ENCODE data around the gene HEXIM1.

HEXIM1 gene

GRCh38 chr17:45190503-45191255 lies 42.4 kb downstream of the HEXIM1 start:
- TF ChIP-seq CTCF (conservative IDR thresholded peaks at IDR 0.05): no peak
- no peak overlapping the region for H3K27ac ChIP-seq

GRCh38 chr17:45195424-45195823 lies 47.1 kb downstream of the HEXIM1 start:
- no peak for TF ChIP-seq CTCF (conservative IDR thresholded peaks at IDR 0.05)
- H3K27ac ChIP-seq: no peak overlapping the region

- H3K27ac ChIP-seq: peak overlapping the region; percentile 60
- TF ChIP-seq CTCF (conservative IDR thresholded peaks at IDR 0.05): no peak
These were observed 48.8 kb downstream of the HEXIM1 start for GRCh38 chr17:45197108-45197507.

GRCh38 chr17:45197555-45198334 lies 49.5 kb downstream of the HEXIM1 start:
- peak; percentile 100 for TF ChIP-seq CTCF (conservative IDR thresholded peaks at IDR 0.05)
- peak overlapping the region; percentile 60 for H3K27ac ChIP-seq

- no peak overlapping the region for H3K27ac ChIP-seq
These were observed 52.4 kb downstream of the HEXIM1 start for GRCh38 chr17:45200701-45201100.

GRCh38 chr17:45201457-45201856 lies 53.2 kb downstream of the HEXIM1 start:
- no peak overlapping the region for H3K27ac ChIP-seq
- no peak for TF ChIP-seq CTCF (conservative IDR thresholded peaks at IDR 0.05)

More at GRCh38 chr17:45200701-45201100, 52.4 kb downstream of the HEXIM1 start:
- TF ChIP-seq CTCF (conservative IDR thresholded peaks at IDR 0.05): no peak
